Subcutaneous adipose tissue (tissue), 4 donors: ENCODE measurements around the gene STK39. TPM values are rescaled to one million over a fixed set of nuclear protein-coding genes. Genes with fewer than 3 reads are reported as not detected.

Experiments
- total RNA-seq, 4 donors: library from RNA; depleted of rRNA; stranded (reverse); fragments of >200 nt; gene quantifications; one replicate each; pipeline ENCODE4 v1.1.0, GENCODE V29; 2016
- TF ChIP-seq, protein P1 (sequence below): fragments of 450-650 bp; IDR thresholded peaks from one replicate; pipeline ENCODE4 v1.5.1; 2016; ENCODE audit warnings: low read depth, mild to moderate bottlenecking, control low read depth, antibody characterized with exemption, moderate library complexity

Gene STK39
- total RNA-seq, 4 donors from 2014 or later: 40.1 to 68.6 (median 56.5) TPM

DNA sequence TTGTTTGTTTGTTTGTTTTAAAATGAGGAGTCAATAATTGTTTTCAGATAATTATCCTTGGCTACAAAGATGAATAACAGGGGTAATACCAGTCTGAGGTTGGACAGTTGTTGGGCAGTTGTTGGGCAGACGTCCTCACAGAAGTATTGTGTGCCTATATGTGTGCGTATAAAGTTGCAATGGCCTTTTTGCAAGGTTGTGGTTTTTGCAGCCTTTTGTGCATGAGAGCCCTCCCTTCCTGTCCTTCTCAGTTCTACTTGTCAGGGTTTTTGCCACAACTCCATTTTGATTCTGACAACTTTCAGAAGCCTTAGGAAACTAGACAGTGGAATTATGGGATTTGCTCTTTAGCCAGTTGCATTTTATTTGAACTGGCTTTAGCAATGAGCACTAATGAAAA lies 6.0 kb upstream of the STK39 start:
- TF ChIP-seq, protein P1, sequence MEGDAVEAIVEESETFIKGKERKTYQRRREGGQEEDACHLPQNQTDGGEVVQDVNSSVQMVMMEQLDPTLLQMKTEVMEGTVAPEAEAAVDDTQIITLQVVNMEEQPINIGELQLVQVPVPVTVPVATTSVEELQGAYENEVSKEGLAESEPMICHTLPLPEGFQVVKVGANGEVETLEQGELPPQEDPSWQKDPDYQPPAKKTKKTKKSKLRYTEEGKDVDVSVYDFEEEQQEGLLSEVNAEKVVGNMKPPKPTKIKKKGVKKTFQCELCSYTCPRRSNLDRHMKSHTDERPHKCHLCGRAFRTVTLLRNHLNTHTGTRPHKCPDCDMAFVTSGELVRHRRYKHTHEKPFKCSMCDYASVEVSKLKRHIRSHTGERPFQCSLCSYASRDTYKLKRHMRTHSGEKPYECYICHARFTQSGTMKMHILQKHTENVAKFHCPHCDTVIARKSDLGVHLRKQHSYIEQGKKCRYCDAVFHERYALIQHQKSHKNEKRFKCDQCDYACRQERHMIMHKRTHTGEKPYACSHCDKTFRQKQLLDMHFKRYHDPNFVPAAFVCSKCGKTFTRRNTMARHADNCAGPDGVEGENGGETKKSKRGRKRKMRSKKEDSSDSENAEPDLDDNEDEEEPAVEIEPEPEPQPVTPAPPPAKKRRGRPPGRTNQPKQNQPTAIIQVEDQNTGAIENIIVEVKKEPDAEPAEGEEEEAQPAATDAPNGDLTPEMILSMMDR: no peak

DNA sequence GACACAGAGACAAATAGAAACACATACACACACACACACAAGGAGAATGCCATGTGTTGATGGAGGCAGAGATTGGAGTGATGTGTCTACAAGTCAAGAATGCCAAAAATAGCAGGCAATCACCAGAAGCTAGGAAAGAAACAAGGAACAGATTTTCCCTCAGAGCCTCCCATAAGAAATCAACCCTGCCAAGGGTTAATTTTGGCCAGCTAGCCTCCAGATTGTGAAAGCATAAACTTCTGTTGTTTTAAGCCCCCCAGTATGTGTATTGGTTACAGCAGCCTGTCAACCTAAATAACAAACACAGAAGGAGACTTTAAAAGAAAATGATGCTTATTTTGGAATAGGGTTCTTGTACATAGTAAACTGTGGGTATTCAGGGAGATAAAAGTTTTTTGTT lies 5.6 kb upstream of the STK39 start:
- TF ChIP-seq, protein P1: no peak

DNA sequence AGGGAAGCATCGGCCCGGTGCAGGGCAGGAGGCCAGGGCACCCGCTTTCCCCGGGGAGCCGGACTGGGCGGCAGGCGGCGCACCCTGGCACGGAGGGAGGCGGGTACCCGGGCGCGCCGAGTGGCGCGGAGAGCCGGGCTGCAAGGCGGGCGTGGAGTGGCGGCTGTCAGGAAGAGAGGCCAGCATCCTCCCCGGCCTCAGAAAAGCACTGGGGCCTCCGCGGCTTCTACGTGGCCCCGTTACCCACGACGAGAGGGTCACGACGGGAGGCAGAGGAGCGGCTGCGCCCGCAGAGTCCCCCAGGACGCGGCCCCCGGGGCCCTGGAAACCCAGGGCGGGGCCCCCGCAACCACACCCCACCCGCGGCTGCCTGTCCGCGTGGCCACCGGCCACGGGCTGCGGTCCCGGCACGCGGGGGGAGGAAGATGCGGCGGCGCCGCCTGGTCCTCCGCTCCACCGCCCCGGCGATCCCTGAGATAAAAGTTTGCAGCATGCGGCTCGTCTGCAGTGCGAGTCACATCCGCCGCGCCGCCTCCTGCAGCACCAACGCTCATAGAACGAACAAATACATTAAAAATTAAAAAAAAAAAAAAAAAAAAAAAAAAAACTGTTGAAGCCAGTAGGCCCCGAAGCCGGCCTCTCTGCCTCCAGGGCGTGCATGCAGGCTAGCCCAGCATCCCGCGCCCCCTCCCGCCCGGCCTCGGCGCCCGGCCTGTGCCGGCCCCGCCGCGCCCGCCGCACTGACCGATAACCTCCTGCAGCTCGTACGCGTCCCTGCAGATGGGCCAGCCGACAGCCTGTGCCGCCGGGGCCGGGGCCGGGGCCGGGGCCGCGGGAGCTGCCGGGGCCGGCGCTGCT lies 683 bp downstream of the STK39 start:
- TF ChIP-seq, protein P1: no peak

DNA sequence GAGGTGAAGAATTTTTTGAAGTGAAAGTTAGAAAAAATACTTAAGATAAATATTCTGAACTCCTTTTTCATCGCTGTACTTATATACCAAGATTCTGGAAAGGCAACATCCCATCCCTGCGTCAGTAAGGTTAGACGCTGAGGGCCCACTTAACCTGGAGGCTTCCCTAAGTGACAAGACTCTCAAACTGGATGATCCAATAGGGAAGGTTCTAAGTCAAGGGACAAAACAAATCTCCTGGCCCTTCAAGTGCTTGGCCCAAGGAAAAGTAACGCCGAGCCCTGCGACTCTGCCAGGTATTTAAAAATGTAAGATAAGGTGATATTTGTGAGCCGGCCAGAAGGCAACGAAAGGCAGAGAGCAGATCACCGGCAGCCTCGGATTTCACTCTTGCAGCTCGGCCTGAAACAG lies 1.3 kb downstream of the STK39 start:
- TF ChIP-seq, protein P1: no peak

DNA sequence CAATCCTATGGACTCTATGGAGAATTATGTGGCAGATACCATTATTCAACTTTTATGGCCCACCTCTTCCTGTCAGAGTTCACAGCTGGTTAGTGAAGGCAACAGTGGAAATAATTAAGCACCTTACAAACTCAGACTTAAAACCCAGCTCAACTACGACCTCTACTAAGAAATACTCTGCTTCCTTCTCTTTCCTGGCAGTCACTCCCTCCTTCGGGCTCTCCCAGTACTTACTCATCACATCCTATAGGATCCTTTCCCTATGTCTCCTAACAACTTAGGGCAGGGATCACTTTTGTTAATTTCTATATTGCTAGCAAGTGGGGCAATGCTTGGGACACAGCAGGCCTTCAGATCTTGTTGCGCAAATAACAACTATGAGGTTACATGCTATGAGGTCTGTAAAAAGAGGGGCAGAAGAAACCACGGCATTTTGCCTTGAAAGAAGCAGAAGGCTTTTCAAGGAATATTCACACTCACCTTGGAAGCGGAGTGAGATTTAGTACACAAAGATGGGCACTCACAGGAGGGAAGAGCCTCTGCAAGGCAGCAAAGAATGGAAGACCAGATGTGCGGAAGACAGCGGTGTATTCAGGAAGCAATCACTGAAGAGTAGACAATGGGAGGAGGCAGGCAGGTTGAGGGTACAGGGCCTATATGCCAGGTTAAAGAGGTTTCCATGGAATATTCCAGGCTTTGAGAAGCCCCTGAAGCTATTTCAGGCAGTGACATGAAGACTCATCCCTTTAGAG lies 2.1 kb downstream of the STK39 start:
- TF ChIP-seq, protein P1: no peak

DNA sequence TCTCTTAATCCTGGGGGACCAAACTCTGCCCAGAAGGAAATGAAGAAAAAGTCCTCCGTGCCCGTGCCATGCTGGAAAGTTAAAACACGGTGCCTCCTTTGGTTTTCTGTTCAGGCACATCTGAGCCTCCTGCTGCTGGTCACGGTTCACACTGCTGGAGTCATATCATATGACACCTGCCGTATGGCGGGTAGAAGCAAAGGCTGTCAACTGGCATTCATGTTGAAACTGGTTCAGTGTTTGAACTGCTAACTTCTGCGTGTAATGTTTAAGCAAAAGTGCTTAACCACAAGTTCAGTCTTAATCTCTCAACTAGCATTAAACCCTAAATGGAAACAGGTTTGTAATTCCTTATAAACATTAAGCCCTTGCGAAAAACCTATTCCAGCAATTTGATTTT lies 3.1 kb downstream of the STK39 start:
- TF ChIP-seq, protein P1: no peak

DNA sequence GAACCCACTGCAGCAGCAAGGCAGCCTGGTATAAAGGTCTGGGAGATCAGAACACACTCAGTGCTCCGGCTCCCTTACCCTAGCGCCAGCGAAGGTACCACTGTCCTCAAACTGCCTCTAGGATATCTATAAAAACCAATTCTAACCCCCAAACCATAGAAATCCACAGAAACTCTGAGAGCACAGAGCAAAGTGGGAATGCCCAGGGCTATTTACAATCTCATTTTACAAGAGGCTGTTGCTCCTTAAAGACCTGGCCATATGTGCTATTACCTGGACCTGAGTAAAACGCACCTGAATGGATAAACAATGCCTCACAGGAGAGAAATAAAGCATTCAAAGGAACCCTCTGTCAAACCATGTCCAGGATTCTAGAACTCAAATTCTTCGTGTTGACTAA lies 4.3 kb downstream of the STK39 start:
- TF ChIP-seq, protein P1: no peak
